HepG2 (cell line): Measurements from ENCODE around the gene MYO1C. TPM values are rescaled to one million over a fixed set of nuclear protein-coding genes. Genes with fewer than 3 reads are reported as not detected.

Source experiments
- ATAC-seq: fragments of 200-7000 bp; cut with Tn5 transposase; 3 replicates; pipeline ENCODE4 v1.9.1; 2020; ENCODE audit warnings: mild to moderate bottlenecking, moderate library complexity
- BruUV-seq: library from RNA; stranded (reverse); fragments of 400-500 nt; replicated peaks from 2 replicates; lab custom pipeline; 2021; lab: Mats Ljungman, UMichigan
- CTCF ChIA-PET: fragments of 300-600 bp; formaldehyde crosslinking; extraction: SDS; loops from one replicate; lab custom pipeline; 2021; ENCODE audit warnings: low total read pairs, inconsistent platforms, low intra/inter-chr PET ratio; lab: Yijun Ruan, JAX
- POLR2A ChIA-PET: fragments of 350-600 bp; sonication (Branson Sonifier 250); formaldehyde crosslinking; loops from one replicate; lab custom pipeline; 2020; ENCODE audit warnings: antibody characterized with exemption, inconsistent platforms; lab: Yijun Ruan, JAX
- DNase-seq: peaks from one replicate; pipeline ENCODE4 v3.0.0-alpha.2; 2015; ENCODE audit warnings: low spot score
- FAIRE-seq: peaks from 3 replicates; lab custom pipeline; 2011; peaks lifted over from hg19 to GRCh38; lab: Jason Lieb, UNC
- H2AFZ ChIP-seq: one replicate; pipeline ENCODE4 v1.6.1; 2011; ENCODE audit warnings: low read length, inconsistent platforms
- H3K27ac ChIP-seq: fragments of 300-600 bp; 3 replicates; pipeline ENCODE4 v1.8.0; 2011; ENCODE audit warnings: mixed run types, mild to moderate bottlenecking, mixed read lengths, low read length, inconsistent platforms; ENCODE audit not compliant: insufficient read depth; ENCODE audit errors: extremely low read length
- H3K27me3 ChIP-seq, 2 experiments: fragments of 200-600 bp in 1 of 2; 2 replicates in 1 of 2; 3 replicates in 1 of 2; pipeline versions ENCODE4 v1.6.0 to v1.8.0; 2011; ENCODE audit warnings: low read length in 2 of 2, mild to moderate bottlenecking in 2 of 2, moderate library complexity in 2 of 2, inconsistent platforms in 1 of 2; ENCODE audit not compliant: insufficient read depth in 2 of 2, control insufficient read depth in 1 of 2
- H3K36me3 ChIP-seq, 2 experiments: fragments of 200-600 bp in 1 of 2; replicated peaks in 1 of 2; 2 replicates in 1 of 2; 3 replicates in 1 of 2; pipeline versions ENCODE4 v1.5.1 to v1.8.0; 2011; ENCODE audit warnings: low read length in 2 of 2, inconsistent platforms in 1 of 2; ENCODE audit not compliant: insufficient read depth in 2 of 2, control insufficient read depth in 1 of 2
- H3K4me1 ChIP-seq: 2 replicates; pipeline ENCODE4 v1.5.1; 2012; ENCODE audit warnings: low read length, inconsistent platforms; ENCODE audit not compliant: insufficient read depth
- H3K4me2 ChIP-seq: 2 replicates; pipeline ENCODE4 v1.6.0; 2011; ENCODE audit warnings: low read depth, low read length, inconsistent platforms
- H3K4me3 ChIP-seq, 3 experiments: fragments of 200-600 bp in 1 of 3; sonication (generic), shearing (Covaris generic) in 1 of 3; replicated peaks in 1 of 3; 2 replicates each; pipeline ENCODE4 v1.5.1; 2011 to 2016; ENCODE audit warnings: low read length in 3 of 3, inconsistent platforms in 2 of 3, low read depth in 2 of 3, mild to moderate bottlenecking in 2 of 3, control low read depth in 1 of 3, mixed read lengths in 1 of 3; ENCODE audit not compliant: insufficient read depth in 1 of 3
- H3K79me2 ChIP-seq: one replicate; pipeline ENCODE4 v1.6.1; 2011; ENCODE audit warnings: low read length, inconsistent platforms; ENCODE audit not compliant: insufficient read depth
- H3K9ac ChIP-seq: 2 replicates; pipeline ENCODE4 v1.6.0; 2011; ENCODE audit warnings: mild to moderate bottlenecking, low read depth, low read length, inconsistent platforms; ENCODE audit not compliant: insufficient read depth
- H3K9me3 ChIP-seq: 2 replicates; pipeline ENCODE4 v1.5.1; 2012; ENCODE audit warnings: mild to moderate bottlenecking, low read length
- H4K20me1 ChIP-seq: 2 replicates; pipeline ENCODE4 v1.6.0; 2011; ENCODE audit warnings: inconsistent platforms, mild to moderate bottlenecking, low read length, moderate library complexity; ENCODE audit not compliant: insufficient read depth
- ADNP ChIP-seq: sonication (generic); formaldehyde crosslinking; IDR thresholded peaks from 2 replicates; pipeline ENCODE4 v1.4.0; 2020; ENCODE audit warnings: missing genetic modification reagents
- CBX5 ChIP-seq: sonication (generic); formaldehyde crosslinking; IDR thresholded peaks from 2 replicates; pipeline ENCODE4 v1.4.0; 2020; ENCODE audit warnings: missing genetic modification reagents, borderline replicate concordance
- FOXO1 ChIP-seq: sonication (generic); formaldehyde crosslinking; IDR thresholded peaks from 2 replicates; pipeline ENCODE4 v1.4.0; 2020; ENCODE audit warnings: missing genetic modification reagents
- MYNN ChIP-seq: sonication (generic); formaldehyde crosslinking; IDR thresholded peaks from 2 replicates; pipeline ENCODE4 v1.4.0; 2020; ENCODE audit warnings: mild to moderate bottlenecking, low read depth, missing genetic modification reagents
- SMC3 ChIP-seq: IDR thresholded peaks from 2 replicates; pipeline ENCODE4 v1.6.1; 2011; ENCODE audit warnings: low read length, improper control_type of control experiment
- STAG1 ChIP-seq: sonication (generic); formaldehyde crosslinking; IDR thresholded peaks from 2 replicates; pipeline ENCODE4 v1.4.0; 2020; ENCODE audit warnings: missing genetic modification reagents
- ZFP90 ChIP-seq: sonication (generic); formaldehyde crosslinking; IDR thresholded peaks from 2 replicates; pipeline ENCODE4 v1.8.0; 2022; ENCODE audit warnings: missing genetic modification reagents, mild to moderate bottlenecking, inconsistent platforms, borderline replicate concordance
- ZNF234 ChIP-seq: sonication (generic); formaldehyde crosslinking; conservative IDR thresholded peaks from 2 replicates; pipeline ENCODE4 v1.5.1; 2020; ENCODE audit warnings: mild to moderate bottlenecking, missing genetic modification reagents
- ZNF30 ChIP-seq: sonication (generic); formaldehyde crosslinking; IDR thresholded peaks from 2 replicates; pipeline ENCODE4 v1.5.0; 2020; ENCODE audit warnings: mild to moderate bottlenecking, missing genetic modification reagents
- ZNF431 ChIP-seq: sonication (generic); formaldehyde crosslinking; IDR thresholded peaks from 2 replicates; pipeline ENCODE4 v1.9.0; 2022; ENCODE audit warnings: missing genetic modification reagents, low read depth, mild to moderate bottlenecking, borderline replicate concordance
- ZNF550 ChIP-seq: sonication (generic); formaldehyde crosslinking; IDR thresholded peaks from 2 replicates; pipeline ENCODE4 v1.4.0; 2020; ENCODE audit warnings: mild to moderate bottlenecking, missing genetic modification reagents, borderline replicate concordance
- ZNF615 ChIP-seq: sonication (generic); formaldehyde crosslinking; IDR thresholded peaks from 2 replicates; pipeline ENCODE4 v1.5.0; 2020; ENCODE audit warnings: mild to moderate bottlenecking, missing genetic modification reagents, borderline replicate concordance
- ZNF629 ChIP-seq: sonication (generic); formaldehyde crosslinking; conservative IDR thresholded peaks from 2 replicates; pipeline ENCODE4 v1.5.0; 2020; ENCODE audit warnings: missing genetic modification reagents
- ZNF7 ChIP-seq: IDR thresholded peaks from 2 replicates; pipeline ENCODE4 v1.6.1; 2016; ENCODE audit warnings: missing biosample characterization, missing genetic modification reagents
- ZNF816 ChIP-seq: sonication (generic); formaldehyde crosslinking; IDR thresholded peaks from 2 replicates; pipeline ENCODE4 v1.8.0; 2022; ENCODE audit warnings: missing genetic modification reagents, mild to moderate bottlenecking, borderline replicate concordance
- ZNF891 ChIP-seq: sonication (generic); formaldehyde crosslinking; IDR thresholded peaks from 2 replicates; pipeline ENCODE4 v1.5.0; 2020; ENCODE audit warnings: mild to moderate bottlenecking, missing genetic modification reagents
- WGBS: methylation state at CpG from one replicate; pipeline ENCODE4 v1.1.6; 2017; ENCODE audit warnings: low lambda C conversion rate; 5-methylcytosine and 5-hydroxymethylcytosine counted together
- in situ Hi-C: cut with HindIII; loops from 2 replicates; pipeline ENCODE4 v1.10.0; 2017; ENCODE audit warnings: low pct_unique_long_range_greater_than_20kb; ENCODE audit not compliant: extremely low pct_ligation_motif_present
- intact Hi-C: fragments of 100-400 bp; cut with micrococcal nuclease; formaldehyde crosslinking; loops from one replicate; pipeline ENCODE4 v1.10.0; 2022; ENCODE audit not compliant: unreplicated experiment
- polyA plus RNA-seq, 8 experiments: library from polyadenylated mRNA; depleted of rRNA in 3 of 8; stranded (reverse) in 7 of 8; unstranded in 1 of 8; fragments of >200 nt; fragmentation: Illumina TruSeq in 4 of 8; extraction: Trizol in 4 of 8; gene quantifications; 2 replicates each; pipeline versions ENCODE4 v1.2.1 to v1.2.3, GENCODE V29; 2011 to 2016; ENCODE audit warnings: low read depth in 4 of 8, missing spikeins in 1 of 8, mixed read lengths in 1 of 8; ENCODE audit not compliant: insufficient read depth in 1 of 8
- total RNA-seq, 5 experiments: library from RNA; depleted of rRNA; stranded (reverse); fragments of >200 nt; fragmentation: Illumina TruSeq; extraction: Trizol; gene quantifications; 2 replicates each; pipeline ENCODE4 v1.2.3, GENCODE V29; 2016; ENCODE audit warnings: low read depth in 1 of 5
- TF ChIP-seq, protein P1 (sequence below): IDR thresholded peaks from 2 replicates; pipeline ENCODE4 v1.6.1; 2016; ENCODE audit warnings: mild to moderate bottlenecking, missing biosample characterization, missing genetic modification reagents
- TF ChIP-seq, protein P2 (sequence below): sonication (generic); formaldehyde crosslinking; IDR thresholded peaks from 2 replicates; pipeline ENCODE4 v1.8.0; 2022; ENCODE audit warnings: missing genetic modification reagents, low read depth, mild to moderate bottlenecking, borderline replicate concordance

Gene MYO1C
- total and polyA plus RNA-seq, 2 of the 13 experiments (the other 11 are each of a cell fraction or from before 2014, with no cell fraction given), result 22.7 to 40.8 TPM

DNA sequence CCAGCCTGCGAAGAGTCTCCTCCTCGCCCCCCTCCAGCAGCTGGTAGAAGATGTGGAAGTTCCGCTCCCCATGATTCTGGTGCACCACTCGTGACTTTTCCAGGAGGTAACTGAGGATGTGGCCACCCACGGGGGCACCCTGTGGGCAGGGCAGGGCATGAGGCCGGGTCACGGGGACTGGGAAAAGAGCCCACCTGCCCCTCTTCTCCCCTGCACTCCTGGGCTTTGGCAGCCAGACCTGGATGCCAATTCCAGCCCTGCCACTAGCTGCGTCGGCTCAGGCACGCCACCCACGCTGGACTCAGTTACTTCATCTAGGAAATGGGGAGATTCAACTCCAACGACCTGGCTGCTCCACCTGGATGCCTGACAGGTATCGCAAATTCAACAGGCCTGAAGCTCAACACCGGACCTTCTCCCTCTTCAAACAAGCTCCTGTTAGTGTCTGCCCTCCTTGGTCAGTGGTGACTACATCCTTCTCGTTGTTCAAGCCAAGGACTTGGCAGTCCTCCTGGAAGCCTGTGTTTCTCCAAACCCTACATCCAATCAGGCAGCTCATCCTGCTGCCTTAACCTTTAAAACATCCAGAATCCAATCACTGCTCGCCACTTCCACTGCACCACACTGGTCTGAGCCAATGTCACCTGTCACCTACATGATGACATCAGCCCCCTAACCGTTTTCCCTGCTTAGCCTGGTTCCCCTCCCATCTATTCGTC, 11.6 kb downstream of the MYO1C start:
- Histone ChIP-seq H3K27ac (no peak overlapping the region), H3K9me3 (no peaks in the 10 kb centered on the region), H3K4me2 (no peak overlapping the region), H2AFZ (no peak overlapping the region), H3K4me3 (no peak overlapping the region), H3K79me2 (peaks cover 5% of the 10 kb centered on the region), H4K20me1 (no peaks in the 10 kb centered on the region), H3K9ac (no peak overlapping the region)
- BruUV-seq, result no TSS peak
- FAIRE-seq, result no peak
- POLR2A ChIA-PET, result no interaction called here
- in situ Hi-C loops, result no loop called here
- WGBS, result 92% methylated on average over 10 of the region's 18 CpGs
- TF ChIP-seq CBX5 (CRISPR knock-in tag) (no peak), ZNF629 (CRISPR knock-in tag) (peak; percentile 72; the same call in 1 of the 2 replicates), STAG1 (CRISPR knock-in tag) (no peak)
- TF ChIP-seq, all 625 proteins: peak for 1
- Histone ChIP-seq H3K27me3 (no peaks in the 10 kb centered on the region; a peak in 1 of 5 replicates), H3K36me3 (peaks cover 12 to 48% of the 10 kb centered on the region in 2 experiments), H3K4me1 (peaks cover 12% of the 10 kb centered on the region)
- intact Hi-C loops, result no loop called here
- DNase-seq (no peak), ATAC-seq (no peak)
- CTCF ChIA-PET, result no interaction called here

DNA sequence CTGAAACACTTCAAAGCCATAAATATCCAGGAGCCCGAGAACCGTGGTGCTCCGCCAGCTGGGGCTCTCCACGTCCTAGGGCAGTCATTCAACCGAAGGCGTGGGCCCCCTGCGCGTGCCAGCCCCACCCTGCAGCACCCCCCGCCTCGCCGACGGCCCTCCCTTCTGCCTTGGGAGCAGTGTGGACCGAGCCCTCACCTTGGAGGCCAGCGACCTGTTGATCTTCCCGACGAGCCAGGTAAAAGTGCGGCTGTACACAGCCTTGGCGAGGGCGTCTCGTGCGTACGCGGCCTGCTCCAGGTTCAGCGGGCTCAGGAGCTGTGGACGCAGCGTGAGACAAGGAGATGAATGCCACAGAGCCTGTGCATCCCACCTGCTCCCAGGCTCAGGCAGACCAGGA, 14.1 kb downstream of the MYO1C start:
- Histone ChIP-seq H3K4me2 (no peak overlapping the region), H3K9ac (no peak overlapping the region), H3K9me3 (no peaks in the 10 kb centered on the region), H3K79me2 (no peaks in the 10 kb centered on the region), H3K4me3 (no peak overlapping the region), H3K27ac (no peak overlapping the region), H3K36me3 (peaks cover 14 to 51% of the 10 kb centered on the region in 2 experiments), H3K4me1 (no peaks in the 10 kb centered on the region), H3K27me3 (no peaks in the 10 kb centered on the region), H4K20me1 (no peaks in the 10 kb centered on the region), H2AFZ (no peak overlapping the region)
- ChIA-PET CTCF (no interaction called here), POLR2A (no interaction called here)
- no peak for ATAC-seq
- DNase-seq, result no peak
- in situ Hi-C loops, result no loop called here
- no CpG with 5 or more reads among the region's 26 CpGs for WGBS
- BruUV-seq, result no TSS peak
- FAIRE-seq, result no peak
- intact Hi-C loops, result no loop called here
- no peak for TF ChIP-seq ADNP
- TF ChIP-seq ZNF891 (CRISPR knock-in tag), result no peak
- TF ChIP-seq, protein P1, sequence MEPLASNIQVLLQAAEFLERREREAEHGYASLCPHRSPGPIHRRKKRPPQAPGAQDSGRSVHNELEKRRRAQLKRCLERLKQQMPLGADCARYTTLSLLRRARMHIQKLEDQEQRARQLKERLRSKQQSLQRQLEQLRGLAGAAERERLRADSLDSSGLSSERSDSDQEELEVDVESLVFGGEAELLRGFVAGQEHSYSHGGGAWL (CRISPR knock-in tag), result no peak
- TF ChIP-seq FOXO1, result no peak
- no peak for TF ChIP-seq ZNF234 (CRISPR knock-in tag)
- TF ChIP-seq MYNN, result no peak
- no peak for TF ChIP-seq ZNF431
- TF ChIP-seq SMC3, result no peak
- TF ChIP-seq ZNF7 (CRISPR knock-in tag), result no peak
- TF ChIP-seq ZFP90 (CRISPR knock-in tag), result no peak
- no peak for TF ChIP-seq ZNF550
- TF ChIP-seq, protein P2, sequence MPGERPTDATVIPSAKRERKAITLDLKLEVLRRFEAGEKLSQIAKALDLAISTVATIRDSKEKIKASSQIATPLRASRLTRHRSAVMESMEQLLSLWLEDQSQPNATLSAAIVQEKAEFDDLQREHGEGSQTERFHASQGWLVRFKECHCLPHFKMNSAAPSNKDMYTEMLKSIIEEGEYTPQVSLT (CRISPR knock-in tag), result no peak
- no peak for TF ChIP-seq ZNF615 (CRISPR knock-in tag)
- no peak for TF ChIP-seq ZNF30 (CRISPR knock-in tag)
- no peak for TF ChIP-seq ZNF816 (CRISPR knock-in tag)
